ENCODE data around the gene IL1RAPL2.

GRCh38 chrX:104670051-104670450 lies 104.1 kb downstream of the IL1RAPL2 start:
- TF ChIP-seq CTCF (IDR thresholded peaks at IDR 0.05; ENCODE audit: extremely low read depth in 1 of 2, insufficient read depth in 1 of 2, low read depth in 1 of 2, low read length in 2 of 2) (no peak), POLR2AphosphoS5 (IDR thresholded peaks at IDR 0.05; ENCODE audit: insufficient read depth, low read depth, low read length) (no peak), POLR2A (IDR thresholded peaks at IDR 0.05; ENCODE audit: low read depth, low read length) (no peak), EZH2 (IDR thresholded peaks at IDR 0.05; ENCODE audit: borderline replicate concordance, low read depth, low read length, severe bottlenecking) (no peak), MYC (IDR thresholded peaks at IDR 0.05; ENCODE audit: low read depth, low read length) (no peak), GATA2 (IDR thresholded peaks at IDR 0.05; ENCODE audit: insufficient read depth, insufficient read length, low read depth, low read length) (no peak), JUN (IDR thresholded peaks at IDR 0.05; ENCODE audit: borderline replicate concordance, insufficient read depth, insufficient read length, low read depth) (no peak)
- TF ChIP-seq, protein P1, sequence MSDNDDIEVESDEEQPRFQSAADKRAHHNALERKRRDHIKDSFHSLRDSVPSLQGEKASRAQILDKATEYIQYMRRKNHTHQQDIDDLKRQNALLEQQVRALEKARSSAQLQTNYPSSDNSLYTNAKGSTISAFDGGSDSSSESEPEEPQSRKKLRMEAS (IDR thresholded peaks at IDR 0.05; ENCODE audit: insufficient read depth, insufficient read length), result no peak
